HL-60 (cell line): Measurements from ENCODE around the gene LSM12.

ENCODE experiments used
- GABPA ChIP-seq: IDR thresholded peaks from 2 replicates; pipeline ENCODE4 v1.6.1; 2012; ENCODE audit warnings: low read depth
- POLR2AphosphoS5 ChIP-seq: IDR thresholded peaks from 2 replicates; pipeline ENCODE4 v1.6.1; 2012; ENCODE audit warnings: low read depth
- SPI1 ChIP-seq: IDR thresholded peaks from 2 replicates; pipeline ENCODE4 v1.6.1; 2012; ENCODE audit warnings: low read depth, mild to moderate bottlenecking, borderline replicate concordance
- TF ChIP-seq, protein P1 (sequence below): IDR thresholded peaks from one replicate; pipeline ENCODE4 v1.5.1; 2011; ENCODE audit warnings: low read length, control low read depth, inconsistent platforms; ENCODE audit not compliant: insufficient read depth

DNA sequence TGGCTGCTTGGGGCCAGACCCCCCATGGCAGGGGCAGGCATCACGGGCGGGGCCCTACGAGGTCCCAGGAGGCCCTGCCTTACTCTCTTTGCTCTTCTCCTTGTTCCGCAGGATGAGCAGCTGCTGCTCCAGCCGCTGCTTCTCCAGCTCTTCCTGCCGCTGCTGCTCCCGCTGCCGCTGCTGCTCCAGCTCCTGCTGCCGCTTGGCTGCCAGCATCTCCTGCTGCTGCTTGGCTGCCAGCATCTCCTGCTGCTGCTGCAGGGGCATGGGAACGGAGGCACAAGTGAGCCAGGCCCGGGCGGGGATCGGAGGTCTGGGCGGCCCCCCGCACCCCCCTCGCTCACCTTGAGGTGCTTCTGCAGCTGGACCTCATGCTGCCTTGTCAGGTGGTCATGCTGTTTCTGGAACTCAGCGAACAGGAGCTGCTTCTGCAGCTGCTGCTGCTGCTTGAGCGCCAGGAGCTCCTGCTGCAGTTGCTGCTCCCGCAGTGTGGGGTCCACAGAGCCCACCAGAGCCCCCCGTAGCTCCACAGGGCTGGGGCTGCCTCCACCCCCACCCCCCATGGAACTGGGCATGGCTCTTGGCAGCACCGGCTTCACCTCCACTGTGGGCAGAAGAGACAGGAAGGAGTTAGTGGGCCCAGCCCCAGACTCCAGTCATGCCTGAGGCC lies 26.9 kb upstream of the LSM12 start:
- TF ChIP-seq, protein P1, sequence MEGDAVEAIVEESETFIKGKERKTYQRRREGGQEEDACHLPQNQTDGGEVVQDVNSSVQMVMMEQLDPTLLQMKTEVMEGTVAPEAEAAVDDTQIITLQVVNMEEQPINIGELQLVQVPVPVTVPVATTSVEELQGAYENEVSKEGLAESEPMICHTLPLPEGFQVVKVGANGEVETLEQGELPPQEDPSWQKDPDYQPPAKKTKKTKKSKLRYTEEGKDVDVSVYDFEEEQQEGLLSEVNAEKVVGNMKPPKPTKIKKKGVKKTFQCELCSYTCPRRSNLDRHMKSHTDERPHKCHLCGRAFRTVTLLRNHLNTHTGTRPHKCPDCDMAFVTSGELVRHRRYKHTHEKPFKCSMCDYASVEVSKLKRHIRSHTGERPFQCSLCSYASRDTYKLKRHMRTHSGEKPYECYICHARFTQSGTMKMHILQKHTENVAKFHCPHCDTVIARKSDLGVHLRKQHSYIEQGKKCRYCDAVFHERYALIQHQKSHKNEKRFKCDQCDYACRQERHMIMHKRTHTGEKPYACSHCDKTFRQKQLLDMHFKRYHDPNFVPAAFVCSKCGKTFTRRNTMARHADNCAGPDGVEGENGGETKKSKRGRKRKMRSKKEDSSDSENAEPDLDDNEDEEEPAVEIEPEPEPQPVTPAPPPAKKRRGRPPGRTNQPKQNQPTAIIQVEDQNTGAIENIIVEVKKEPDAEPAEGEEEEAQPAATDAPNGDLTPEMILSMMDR: no peak
- no peak for TF ChIP-seq POLR2AphosphoS5
- no peak for TF ChIP-seq SPI1
- no peak for TF ChIP-seq GABPA
